IMR-90 (cell line): ENCODE results near the gene TFAP2E. TPM values are rescaled to one million over a fixed set of nuclear protein-coding genes. Genes with fewer than 3 reads are reported as not detected.

Experiments
- ATAC-seq: fragments of 200-7000 bp; cut with Tn5 transposase; 2 replicates; pipeline ENCODE4 v1.9.1; 2020; ENCODE audit warnings: low read depth, mild to moderate bottlenecking, moderate library complexity
- BruUV-seq: library from RNA; stranded (reverse); fragments of 400-500 nt; replicated peaks from 2 replicates; lab custom pipeline; 2021; lab: Mats Ljungman, UMichigan
- CTCF ChIA-PET: fragments of 300-600 bp; formaldehyde crosslinking; extraction: SDS; loops from one replicate; lab custom pipeline; 2021; ENCODE audit warnings: antibody characterized with exemption; lab: Yijun Ruan, JAX
- POLR2A ChIA-PET: fragments of 300-600 bp; sonication (Branson Sonifier 250); formaldehyde crosslinking; loops from one replicate; lab custom pipeline; 2022; ENCODE audit warnings: antibody characterized with exemption; ENCODE audit not compliant: unreplicated experiment; lab: Charles Lee
- DNase-seq: peaks from one replicate; pipeline ENCODE4 v3.0.0; 2013
- H2AFZ ChIP-seq: replicated peaks from 2 replicates; pipeline ENCODE3; 2013; ENCODE audit warnings: low read length, mild to moderate bottlenecking; ENCODE audit not compliant: poor library complexity
- H2AK5ac ChIP-seq: 2 replicates; pipeline ENCODE4 v1.6.1; 2013; ENCODE audit warnings: low read depth, low read length, inconsistent platforms
- H2AK9ac ChIP-seq: replicated peaks from 2 replicates; pipeline ENCODE3; 2013; ENCODE audit warnings: mild to moderate bottlenecking, low read depth, low read length, moderate library complexity; ENCODE audit not compliant: poor library complexity
- H2BK120ac ChIP-seq: 2 replicates; pipeline ENCODE4 v1.6.1; 2013; ENCODE audit warnings: low read depth, low read length, inconsistent platforms
- H2BK15ac ChIP-seq: 3 replicates; pipeline ENCODE4 v1.6.1; 2013; ENCODE audit warnings: low read depth, low read length, inconsistent platforms
- H2BK20ac ChIP-seq: 2 replicates; pipeline ENCODE4 v1.6.1; 2013; ENCODE audit warnings: low read depth, mild to moderate bottlenecking, inconsistent platforms, low read length, moderate library complexity
- H2BK5ac ChIP-seq: 2 replicates; pipeline ENCODE4 v1.6.1; 2013; ENCODE audit warnings: mild to moderate bottlenecking, low read depth, low read length, inconsistent platforms; ENCODE audit not compliant: poor library complexity, severe bottlenecking
- H3K14ac ChIP-seq: replicated peaks from 2 replicates; pipeline ENCODE4 v1.6.1; 2013; ENCODE audit warnings: low read depth, low read length, inconsistent platforms
- H3K18ac ChIP-seq: 2 replicates; pipeline ENCODE4 v1.6.1; 2013; ENCODE audit warnings: low read depth, low read length, control low read depth
- H3K23ac ChIP-seq: 2 replicates; pipeline ENCODE4 v1.6.1; 2013; ENCODE audit warnings: low read depth, low read length, inconsistent platforms
- H3K27ac ChIP-seq: 2 replicates; pipeline ENCODE4 v1.5.1; 2013; ENCODE audit warnings: mild to moderate bottlenecking, control low read depth, low read length; ENCODE audit not compliant: insufficient read depth
- H3K27me3 ChIP-seq: 2 replicates; pipeline ENCODE4 v1.6.1; 2013; ENCODE audit warnings: low read length; ENCODE audit not compliant: control insufficient read depth, insufficient read depth
- H3K36me3 ChIP-seq: 2 replicates; pipeline ENCODE4 v1.6.1; 2013; ENCODE audit warnings: low read length, mixed read lengths; ENCODE audit not compliant: control insufficient read depth, insufficient read depth
- H3K4ac ChIP-seq: 2 replicates; pipeline ENCODE4 v1.6.1; 2013; ENCODE audit warnings: low read depth, low read length, inconsistent platforms
- H3K4me1 ChIP-seq: 2 replicates; pipeline ENCODE4 v1.6.1; 2013; ENCODE audit warnings: low read length, mixed read lengths; ENCODE audit not compliant: control insufficient read depth, insufficient read depth
- H3K4me2 ChIP-seq: 2 replicates; pipeline ENCODE4 v1.6.1; 2013; ENCODE audit warnings: low read depth, mild to moderate bottlenecking, control low read depth, low read length, moderate library complexity
- H3K4me3 ChIP-seq: 2 replicates; pipeline ENCODE4 v1.5.1; 2013; ENCODE audit warnings: low read depth, mild to moderate bottlenecking, control low read depth, low read length, moderate library complexity; ENCODE audit not compliant: insufficient read depth
- H3K56ac ChIP-seq: 2 replicates; pipeline ENCODE4 v1.6.1; 2013; ENCODE audit warnings: low read length, inconsistent platforms; ENCODE audit not compliant: insufficient read depth; ENCODE audit errors: extremely low read depth
- H3K79me1 ChIP-seq, 2 experiments: 2 replicates each; pipeline ENCODE4 v1.6.1; 2013; ENCODE audit warnings: low read length in 2 of 2, inconsistent platforms in 1 of 2, low read depth in 1 of 2
- H3K9ac ChIP-seq: 2 replicates; pipeline ENCODE4 v1.6.1; 2013; ENCODE audit warnings: low read depth, low read length, control low read depth
- H3K9me1 ChIP-seq: 2 replicates; pipeline ENCODE4 v1.6.1; 2013; ENCODE audit warnings: low read length, inconsistent platforms; ENCODE audit not compliant: insufficient read depth
- H3K9me3 ChIP-seq: 2 replicates; pipeline ENCODE4 v1.6.1; 2013; ENCODE audit warnings: low read length; ENCODE audit not compliant: control insufficient read depth, insufficient read depth
- H4K20me1 ChIP-seq: 2 replicates; pipeline ENCODE4 v1.6.1; 2013; ENCODE audit warnings: low read length, inconsistent platforms; ENCODE audit not compliant: insufficient read depth
- H4K5ac ChIP-seq: 2 replicates; pipeline ENCODE4 v1.6.1; 2013; ENCODE audit warnings: mild to moderate bottlenecking, low read depth, low read length, control low read depth
- H4K8ac ChIP-seq, 2 experiments: 2 replicates each; pipeline ENCODE4 v1.6.1; 2013; ENCODE audit warnings: low read depth in 2 of 2, low read length in 2 of 2, control low read depth in 1 of 2, inconsistent platforms in 1 of 2
- H4K91ac ChIP-seq: 2 replicates; pipeline ENCODE4 v1.6.1; 2013; ENCODE audit warnings: low read depth, low read length, inconsistent platforms; ENCODE audit not compliant: insufficient read depth
- BHLHE40 ChIP-seq: fragments of 150-350 bp; IDR thresholded peaks from 2 replicates; pipeline ENCODE4 v1.6.1; 2016; ENCODE audit warnings: mild to moderate bottlenecking, low read depth, low read length
- FOS ChIP-seq: fragments of 150-350 bp; IDR thresholded peaks from 2 replicates; pipeline ENCODE4 v1.6.1; 2016; ENCODE audit warnings: low read depth, low read length
- MXI1 ChIP-seq: IDR thresholded peaks from 2 replicates; pipeline ENCODE4 v1.6.1; 2012; ENCODE audit warnings: low read depth, mild to moderate bottlenecking, low read length, moderate library complexity, borderline replicate concordance
- RFX5 ChIP-seq: IDR thresholded peaks from 2 replicates; pipeline ENCODE4 v1.8.0; 2012; ENCODE audit warnings: low read depth, mild to moderate bottlenecking, low read length, moderate library complexity
- WGBS, 2 experiments: methylation state at CpG; one replicate each; pipeline versions ENCODE4 v1.1.5 to v1.1.7; 2013; ENCODE audit warnings: missing lambda C conversion rate in 2 of 2; ENCODE audit not compliant: insufficient read length in 1 of 2; ENCODE audit errors: extremely low coverage in 2 of 2; 5-methylcytosine and 5-hydroxymethylcytosine counted together
- dilution Hi-C: fragments of 300-500 bp; cut with HindIII; formaldehyde crosslinking; loops from one replicate; pipeline ENCODE4 v1.14.3; 2018; ENCODE audit warnings: low sequenced_read_pairs; ENCODE audit not compliant: unreplicated experiment
- in situ Hi-C: fragments of 300-500 bp; cut with MboI; formaldehyde crosslinking; loops from 3 replicates; pipeline ENCODE4 v1.14.3; 2019; ENCODE audit warnings: low sequenced_read_pairs, inconsistent platforms, mixed read lengths
- intact Hi-C: fragments of 100-400 bp; cut with micrococcal nuclease; formaldehyde crosslinking; loops from 2 replicates; pipeline ENCODE4 v1.10.0; 2022
- polyA plus RNA-seq, 3 experiments: library from polyadenylated mRNA; depleted of rRNA; stranded (reverse); fragments of >200 nt; gene quantifications; 2 replicates each; pipeline ENCODE4 v1.2.3, GENCODE V29; 2012; ENCODE audit warnings: low replicate concordance in 1 of 3
- total RNA-seq: library from RNA; depleted of rRNA; stranded (reverse); fragments of >200 nt; gene quantifications from 2 replicates; pipeline ENCODE4 v1.2.3, GENCODE V29; 2012
- TF ChIP-seq, protein P1 (sequence below): fragments of 150-350 bp; IDR thresholded peaks from 2 replicates; pipeline ENCODE4 v1.6.1; 2016; ENCODE audit warnings: low read depth, mild to moderate bottlenecking, low read length, moderate library complexity, borderline replicate concordance

TFAP2E gene
- total and polyA plus RNA-seq, 2 of the 4 experiments (the other 2 are of a cell fraction) = under 0.01 to 0.19 TPM

DNA sequence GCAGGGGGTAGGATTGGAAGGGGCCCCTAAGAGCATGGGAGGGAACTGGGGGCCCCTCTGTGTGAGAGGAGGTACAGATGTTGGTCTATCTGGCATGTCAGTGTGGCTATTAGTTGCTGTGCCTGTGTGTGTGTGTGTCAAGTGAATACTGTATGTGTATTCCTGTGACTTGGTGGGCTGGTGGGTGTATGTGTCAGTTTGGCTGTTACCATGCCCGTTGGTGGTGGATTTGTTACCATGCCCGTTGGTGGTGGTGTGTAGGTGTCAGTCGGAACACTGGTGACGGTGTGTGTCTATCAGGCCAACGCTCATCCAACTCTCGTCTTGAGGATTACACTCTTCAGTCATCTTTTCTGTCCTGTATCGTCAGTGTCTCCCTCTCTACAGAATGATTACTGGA, 22.6 kb downstream of the TFAP2E start:
- no peak overlapping the region for H4K5ac ChIP-seq
- H3K9me1 ChIP-seq = peaks cover 15% of the 10 kb centered on the region
- no peak overlapping the region for H3K4ac ChIP-seq
- in situ Hi-C loops (no loop called here), intact Hi-C loops (no loop called here), dilution Hi-C loops (no loop called here)
- no peak overlapping the region for H4K8ac ChIP-seq
- H3K79me1 ChIP-seq = peaks cover 0 to 2% of the 10 kb centered on the region in 2 experiments; a peak in 1 of 4 replicates
- H3K4me1 ChIP-seq = no peaks in the 10 kb centered on the region
- H2AK5ac ChIP-seq = no peak overlapping the region
- H2AK9ac ChIP-seq = no peak overlapping the region
- H4K91ac ChIP-seq = no peak overlapping the region
- H2AFZ ChIP-seq = no peak overlapping the region
- H4K20me1 ChIP-seq = no peaks in the 10 kb centered on the region; the same call in 1 of the 2 replicates
- BruUV-seq = no TSS peak
- no peak overlapping the region for H2BK15ac ChIP-seq
- ATAC-seq (no peak), DNase-seq (no peak)
- H3K9me3 ChIP-seq = no peaks in the 10 kb centered on the region
- TF ChIP-seq RFX5 = no peak
- no peak for TF ChIP-seq BHLHE40
- TF ChIP-seq MXI1 = no peak
- no peak for TF ChIP-seq FOS
- TF ChIP-seq, protein P1, sequence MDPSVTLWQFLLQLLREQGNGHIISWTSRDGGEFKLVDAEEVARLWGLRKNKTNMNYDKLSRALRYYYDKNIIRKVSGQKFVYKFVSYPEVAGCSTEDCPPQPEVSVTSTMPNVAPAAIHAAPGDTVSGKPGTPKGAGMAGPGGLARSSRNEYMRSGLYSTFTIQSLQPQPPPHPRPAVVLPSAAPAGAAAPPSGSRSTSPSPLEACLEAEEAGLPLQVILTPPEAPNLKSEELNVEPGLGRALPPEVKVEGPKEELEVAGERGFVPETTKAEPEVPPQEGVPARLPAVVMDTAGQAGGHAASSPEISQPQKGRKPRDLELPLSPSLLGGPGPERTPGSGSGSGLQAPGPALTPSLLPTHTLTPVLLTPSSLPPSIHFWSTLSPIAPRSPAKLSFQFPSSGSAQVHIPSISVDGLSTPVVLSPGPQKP = no peak
- H3K9ac ChIP-seq = no peak overlapping the region
- H2BK5ac ChIP-seq = no peak overlapping the region
- H3K56ac ChIP-seq = no peak overlapping the region
- no peak overlapping the region for H3K4me2 ChIP-seq
- POLR2A ChIA-PET = no interaction called here
- no peak overlapping the region for H3K14ac ChIP-seq
- H2BK20ac ChIP-seq = no peak overlapping the region
- 100% methylated on average over 1 of the region's 7 CpGs; no CpG with 5 or more reads in 1 of the 2 experiments for WGBS, 2 experiments
- no peaks in the 10 kb centered on the region for H3K27me3 ChIP-seq
- no peak overlapping the region for H3K23ac ChIP-seq
- H3K18ac ChIP-seq = no peak overlapping the region
- H3K36me3 ChIP-seq = peaks cover 9% of the 10 kb centered on the region
- H3K4me3 ChIP-seq = no peak overlapping the region
- CTCF ChIA-PET = no interaction called here
- H2BK120ac ChIP-seq = no peak overlapping the region
- no peak overlapping the region for H3K27ac ChIP-seq
